ENCODE results near the gene IGF2BP2. TPM values are rescaled to one million over a fixed set of nuclear protein-coding genes. Genes with fewer than 3 reads are reported as not detected.

IGF2BP2 gene
- total and polyA plus RNA-seq, 2 of the 8 experiments (the other 6 are each of a cell fraction or from before 2014, with no cell fraction given) = 7.4 to 121 TPM

- TF ChIP-seq POU5F1 (IDR thresholded peaks at IDR 0.05; ENCODE audit: low read depth, low read length) = no peak
- no peak for TF ChIP-seq NANOG (IDR thresholded peaks at IDR 0.05; ENCODE audit: insufficient read depth, low read depth, low read length, poor library complexity, severe bottlenecking)
- TF ChIP-seq, protein P1, sequence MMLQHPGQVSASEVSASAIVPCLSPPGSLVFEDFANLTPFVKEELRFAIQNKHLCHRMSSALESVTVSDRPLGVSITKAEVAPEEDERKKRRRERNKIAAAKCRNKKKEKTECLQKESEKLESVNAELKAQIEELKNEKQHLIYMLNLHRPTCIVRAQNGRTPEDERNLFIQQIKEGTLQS (IDR thresholded peaks at IDR 0.05; ENCODE audit: insufficient read depth, low read depth, low read length) = no peak
- no peak for TF ChIP-seq HDAC6 (IDR thresholded peaks at IDR 0.05; ENCODE audit: low read depth, low read length)
- no peak for TF ChIP-seq CTCF (IDR thresholded peaks at IDR 0.05; ENCODE audit: control extremely low read depth in 1 of 3, insufficient read depth in 1 of 3, low read depth in 1 of 3, low read length in 3 of 3)
- TF ChIP-seq SIN3A (conservative IDR thresholded peaks at IDR 0.05 in 1 of 2, IDR thresholded peaks at IDR 0.05 in 1 of 2; ENCODE audit: low read depth in 1 of 2, low read length in 2 of 2) = no peak
- no peak for TF ChIP-seq CHD1 (IDR thresholded peaks at IDR 0.05; ENCODE audit: low read depth, low read length)
Measured at GRCh38 chr3:185740133-185740532, 84.7 kb downstream of the IGF2BP2 start (continued).

All from H1 (cell line).